ENCODE data around the gene GRAMD2B.

GRAMD2B gene

GRCh38 chr5:126481243-126481642 lies 58.0 kb downstream of the GRAMD2B start:
- DNase-seq: no peak

- no peak for DNase-seq
Observed at GRCh38 chr5:126482591-126482990, 59.4 kb downstream of the GRAMD2B start.

GRCh38 chr5:126483156-126483555 lies 59.9 kb downstream of the GRAMD2B start:
- no peak for DNase-seq

- peak in 1 of 14 donors; percentile 18 for DNase-seq
Observed at GRCh38 chr5:126484253-126484652, 61.0 kb downstream of the GRAMD2B start.

GRCh38 chr5:126486332-126486731 lies 63.1 kb downstream of the GRAMD2B start:
- DNase-seq: peak in 4 of 14 donors; percentile 5 to 51 (median 30)

GRCh38 chr5:126487596-126487995 lies 64.4 kb downstream of the GRAMD2B start:
- no peak for DNase-seq

- no peak for DNase-seq
Observed at GRCh38 chr5:126488443-126489065, 65.3 kb downstream of the GRAMD2B start.

- peak in 5 of 14 donors; percentile 11 to 42 (median 24) for DNase-seq
Observed at GRCh38 chr5:126490167-126490940, 67.1 kb downstream of the GRAMD2B start.

GRCh38 chr5:126492939-126493338 lies 69.7 kb downstream of the GRAMD2B start:
- no peak for DNase-seq

GRCh38 chr5:126494393-126494792 lies 71.2 kb downstream of the GRAMD2B start:
- no peak for DNase-seq

- DNase-seq: peak in 1 of 14 donors; percentile 68
Observed at GRCh38 chr5:126497506-126497905, 74.3 kb downstream of the GRAMD2B start.

GRCh38 chr5:126499278-126499677 lies 76.1 kb downstream of the GRAMD2B start:
- DNase-seq: no peak

- no peak for DNase-seq
Observed at GRCh38 chr5:126499853-126500342, 76.7 kb downstream of the GRAMD2B start.

- DNase-seq: no peak
Observed at GRCh38 chr5:126501448-126501847, 78.2 kb downstream of the GRAMD2B start.

GRCh38 chr5:126503602-126504104 lies 80.4 kb downstream of the GRAMD2B start:
- peak in 1 of 14 donors; percentile 17 for DNase-seq

- no peak for DNase-seq
Observed at GRCh38 chr5:126506079-126506478, 82.9 kb downstream of the GRAMD2B start.

GRCh38 chr5:126508251-126508961 lies 85.2 kb downstream of the GRAMD2B start:
- DNase-seq: no peak

- DNase-seq: peak in 1 of 14 donors; percentile 11
Observed at GRCh38 chr5:126508962-126509279, 85.7 kb downstream of the GRAMD2B start.

GRCh38 chr5:126509339-126509738 lies 86.1 kb downstream of the GRAMD2B start:
- DNase-seq: no peak

GRCh38 chr5:126511961-126512360 lies 88.8 kb downstream of the GRAMD2B start:
- DNase-seq: no peak

- no peak for DNase-seq
Observed at GRCh38 chr5:126512451-126512850, 89.2 kb downstream of the GRAMD2B start.

- DNase-seq: no peak
Observed at GRCh38 chr5:126513302-126513701, 90.1 kb downstream of the GRAMD2B start.

- no peak for DNase-seq
Observed at GRCh38 chr5:126513703-126514102, 90.5 kb downstream of the GRAMD2B start.
